ENCODE measurements around the gene GABBR2. TPM values are rescaled to one million over a fixed set of nuclear protein-coding genes. Genes with fewer than 3 reads are reported as not detected.

Gene GABBR2
- total and polyA plus RNA-seq, 2 donors (not counting 1 experiment from before 2014, with no cell fraction given): 0.03 TPM; not detected in 1

DNA sequence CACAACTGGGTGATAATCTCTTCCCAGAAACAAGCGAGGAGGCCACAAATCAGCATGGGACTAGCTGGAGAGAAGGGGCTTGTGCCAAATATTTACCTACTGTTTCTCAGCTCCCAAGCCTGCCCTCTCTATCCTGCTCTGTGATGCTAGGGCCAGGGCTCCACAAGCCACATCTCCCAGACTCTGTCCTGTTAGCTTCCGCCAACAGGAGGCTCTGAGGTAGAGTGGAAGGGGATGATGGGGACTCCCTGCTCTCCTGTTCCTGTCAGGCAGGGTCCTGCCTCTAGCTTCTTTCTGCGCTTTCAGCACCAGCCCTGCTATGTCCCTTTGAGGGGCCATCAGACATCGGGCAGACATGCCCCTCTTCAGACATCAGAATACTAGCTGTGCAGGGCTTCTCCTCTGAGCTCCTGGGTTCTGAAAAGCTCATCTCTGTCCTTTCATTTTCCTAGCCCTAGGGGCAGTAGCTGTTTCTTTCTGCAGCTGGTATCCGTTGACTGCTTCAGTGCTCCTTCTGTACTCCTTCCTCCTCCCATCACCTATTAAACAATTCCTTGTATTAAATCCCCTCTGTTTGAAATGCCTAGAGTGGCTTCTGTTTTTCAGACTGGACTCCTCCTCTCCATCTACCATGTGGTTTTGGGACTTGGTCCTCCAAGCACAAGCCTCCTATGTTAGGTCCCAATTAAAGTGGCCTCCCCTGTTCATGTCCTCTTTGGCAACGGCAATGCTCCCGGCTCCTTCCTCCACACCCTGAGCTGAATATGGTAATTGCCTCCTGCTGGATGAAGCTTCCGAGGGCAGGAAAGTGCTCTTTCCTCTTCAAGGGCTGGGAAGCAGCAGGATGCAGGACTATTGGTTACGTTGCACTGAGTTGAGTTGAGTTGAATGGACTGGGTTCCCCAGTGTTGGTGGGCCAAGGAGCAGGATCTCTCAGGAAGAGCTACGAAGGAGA lies 292.2 kb downstream of the GABBR2 start:
- intact Hi-C loops (cut with micrococcal nuclease): no loop called here
- H3K4me3 ChIP-seq (ENCODE audit: control extremely low read depth in 1 of 5, extremely low read depth in 1 of 5, insufficient read depth in 1 of 5, low read depth in 2 of 5, low read length in 4 of 5): no peak overlapping the region
- DNase-seq: no peak
- H3K27ac ChIP-seq (ENCODE audit: low read length in 2 of 2): no peak overlapping the region
- H3K9me3 ChIP-seq (ENCODE audit: control extremely low read depth in 1 of 3, control insufficient read depth in 2 of 3, insufficient read depth in 1 of 3, low read length in 2 of 3): no peaks in the 10 kb centered on the region
- WGBS (ENCODE audit: insufficient coverage): 88% methylated on average over 6 of the region's 10 CpGs
- Mint-ChIP-seq H3K4me3 (no peak overlapping the region), H3K4me1 (no peaks in the 10 kb centered on the region), H3K27me3 (peaks cover 29% of the 10 kb centered on the region), H3K9me3 (ENCODE audit: insufficient read depth) (no peaks in the 10 kb centered on the region), H3K27ac (no peak overlapping the region)
- no peak for ATAC-seq (ENCODE audit: low read depth)
- ChIA-PET POLR2A (no interaction called here), CTCF (no interaction called here)
- no peaks in the 10 kb centered on the region for H3K4me1 ChIP-seq (ENCODE audit: control insufficient read depth in 2 of 2, insufficient read depth in 2 of 2, low read length in 2 of 2)
- H2AFZ ChIP-seq (ENCODE audit: insufficient read depth, low read depth, low read length, poor library complexity, severe bottlenecking): no peak overlapping the region
- H3K9ac ChIP-seq (ENCODE audit: low read length): no peak overlapping the region
- no peaks in the 10 kb centered on the region for H3K79me2 ChIP-seq (ENCODE audit: control insufficient read depth, insufficient read depth, low read length)
- no peak overlapping the region for H3K4me2 ChIP-seq (replicated peaks; ENCODE audit: low read depth, low read length, poor library complexity, severe bottlenecking)
- TF ChIP-seq EZH2 (IDR thresholded peaks at IDR 0.05; ENCODE audit: borderline replicate concordance, insufficient read depth, low read depth, low read length, poor library complexity, severe bottlenecking): no peak
- TF ChIP-seq, protein P1, sequence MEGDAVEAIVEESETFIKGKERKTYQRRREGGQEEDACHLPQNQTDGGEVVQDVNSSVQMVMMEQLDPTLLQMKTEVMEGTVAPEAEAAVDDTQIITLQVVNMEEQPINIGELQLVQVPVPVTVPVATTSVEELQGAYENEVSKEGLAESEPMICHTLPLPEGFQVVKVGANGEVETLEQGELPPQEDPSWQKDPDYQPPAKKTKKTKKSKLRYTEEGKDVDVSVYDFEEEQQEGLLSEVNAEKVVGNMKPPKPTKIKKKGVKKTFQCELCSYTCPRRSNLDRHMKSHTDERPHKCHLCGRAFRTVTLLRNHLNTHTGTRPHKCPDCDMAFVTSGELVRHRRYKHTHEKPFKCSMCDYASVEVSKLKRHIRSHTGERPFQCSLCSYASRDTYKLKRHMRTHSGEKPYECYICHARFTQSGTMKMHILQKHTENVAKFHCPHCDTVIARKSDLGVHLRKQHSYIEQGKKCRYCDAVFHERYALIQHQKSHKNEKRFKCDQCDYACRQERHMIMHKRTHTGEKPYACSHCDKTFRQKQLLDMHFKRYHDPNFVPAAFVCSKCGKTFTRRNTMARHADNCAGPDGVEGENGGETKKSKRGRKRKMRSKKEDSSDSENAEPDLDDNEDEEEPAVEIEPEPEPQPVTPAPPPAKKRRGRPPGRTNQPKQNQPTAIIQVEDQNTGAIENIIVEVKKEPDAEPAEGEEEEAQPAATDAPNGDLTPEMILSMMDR (IDR thresholded peaks at IDR 0.05): no peak
- H3K27me3 ChIP-seq (replicated peaks in 1 of 4; ENCODE audit: control extremely low read depth in 1 of 4, control insufficient read depth in 3 of 4, insufficient read depth in 4 of 4, low read length in 3 of 4): peaks cover 0 to 4% (median 0%) of the 10 kb centered on the region in 4 experiments
- no peaks in the 10 kb centered on the region for H3K36me3 ChIP-seq (replicated peaks in 1 of 2; ENCODE audit: control extremely low read depth in 1 of 2, control insufficient read depth in 1 of 2, extremely low read depth in 1 of 2, insufficient read depth in 2 of 2, low read length in 1 of 2)
- H4K20me1 ChIP-seq (ENCODE audit: control insufficient read depth, insufficient read depth, low read length, poor library complexity, severe bottlenecking): no peaks in the 10 kb centered on the region

- H3K27me3 ChIP-seq (replicated peaks in 1 of 4; ENCODE audit: control extremely low read depth in 1 of 4, control insufficient read depth in 3 of 4, insufficient read depth in 4 of 4, low read length in 3 of 4): peaks cover 0 to 4% (median 0%) of the 10 kb centered on the region in 4 experiments
- ChIA-PET POLR2A (no interaction called here), CTCF (interaction anchor here (1.2 kb wide), 1 partner anchor 100 kb away, joined by 4 read pairs; no protein-coding TSS in a partner anchor)
- no peak for ATAC-seq (ENCODE audit: low read depth)
- H3K9ac ChIP-seq (ENCODE audit: low read length): no peak overlapping the region
- H3K9me3 ChIP-seq (ENCODE audit: control extremely low read depth in 1 of 3, control insufficient read depth in 2 of 3, insufficient read depth in 1 of 3, low read length in 2 of 3): no peaks in the 10 kb centered on the region
- WGBS (ENCODE audit: insufficient coverage): 83% methylated on average over 3 of the region's 4 CpGs
- Mint-ChIP-seq H3K4me1 (peaks cover 1% of the 10 kb centered on the region), H3K4me3 (no peak overlapping the region), H3K27ac (no peak overlapping the region), H3K9me3 (ENCODE audit: insufficient read depth) (no peaks in the 10 kb centered on the region), H3K27me3 (peaks cover 29% of the 10 kb centered on the region)
- no peak overlapping the region for H3K4me3 ChIP-seq (ENCODE audit: control extremely low read depth in 1 of 5, extremely low read depth in 1 of 5, insufficient read depth in 1 of 5, low read depth in 2 of 5, low read length in 4 of 5)
- DNase-seq: no peak
- no peak overlapping the region for H3K4me2 ChIP-seq (replicated peaks; ENCODE audit: low read depth, low read length, poor library complexity, severe bottlenecking)
- H3K27ac ChIP-seq (ENCODE audit: low read length in 2 of 2): no peak overlapping the region
- TF ChIP-seq, protein P1 (IDR thresholded peaks at IDR 0.05): no peak
- TF ChIP-seq EZH2 (IDR thresholded peaks at IDR 0.05; ENCODE audit: borderline replicate concordance, insufficient read depth, low read depth, low read length, poor library complexity, severe bottlenecking): no peak
- no peaks in the 10 kb centered on the region for H4K20me1 ChIP-seq (ENCODE audit: control insufficient read depth, insufficient read depth, low read length, poor library complexity, severe bottlenecking)
- H3K79me2 ChIP-seq (ENCODE audit: control insufficient read depth, insufficient read depth, low read length): no peaks in the 10 kb centered on the region
- H3K4me1 ChIP-seq (ENCODE audit: control insufficient read depth in 2 of 2, insufficient read depth in 2 of 2, low read length in 2 of 2): peaks cover 1 to 2% of the 10 kb centered on the region in 2 donors
- no peak overlapping the region for H2AFZ ChIP-seq (ENCODE audit: insufficient read depth, low read depth, low read length, poor library complexity, severe bottlenecking)
- H3K36me3 ChIP-seq (replicated peaks in 1 of 2; ENCODE audit: control extremely low read depth in 1 of 2, control insufficient read depth in 1 of 2, extremely low read depth in 1 of 2, insufficient read depth in 2 of 2, low read length in 1 of 2): no peaks in the 10 kb centered on the region
- intact Hi-C loops (cut with micrococcal nuclease): no loop called here
These were observed 293.0 kb downstream of the GABBR2 start for GRCh38 chr9:98415782-98416181.

Data from B cell (primary cell).